K562 (cell line): ENCODE results near the gene ARHGAP31. TPM values are rescaled to one million over a fixed set of nuclear protein-coding genes. Genes with fewer than 3 reads are reported as not detected.

Experiments used
- ATAC-seq: fragments of 200-7000 bp; cut with Tn5 transposase; 3 replicates; pipeline ENCODE4 v1.9.1; 2020; ENCODE audit warnings: moderate library complexity
- BruUV-seq: library from RNA; stranded (reverse); fragments of 400-500 nt; replicated peaks from 2 replicates; lab custom pipeline; 2021; lab: Mats Ljungman, UMichigan
- CTCF ChIA-PET: fragments of 300-600 bp; formaldehyde crosslinking; extraction: SDS; loops from one replicate; lab custom pipeline; 2021; ENCODE audit warnings: low intra/inter-chr PET ratio; lab: Yijun Ruan, JAX
- POLR2A ChIA-PET: fragments of 300-600, 350-650 bp; sonication (Branson Sonifier 250); formaldehyde crosslinking; extraction: SDS; loops from one replicate; lab custom pipeline; 2021; ENCODE audit warnings: antibody characterized with exemption, inconsistent platforms; lab: Yijun Ruan, JAX
- DNase-seq, 4 experiments: peaks; one replicate each; pipeline versions ENCODE4 v3.0.0 to v3.0.0-alpha.2; 2011 to 2018; ENCODE audit warnings: low spot score in 3 of 4, mixed read lengths in 3 of 4; ENCODE audit errors: extremely low read depth in 1 of 4
- FAIRE-seq: peaks from 2 replicates; lab custom pipeline; 2011; peaks lifted over from hg19 to GRCh38; lab: Jason Lieb, UNC
- H2AFZ ChIP-seq: 2 replicates; pipeline ENCODE4 v1.6.0; 2011; ENCODE audit warnings: low read depth, low read length, control low read depth, inconsistent platforms
- H3K27ac ChIP-seq: fragments of 200-600 bp; 3 replicates; pipeline ENCODE4 v1.8.0; 2011; ENCODE audit warnings: low read depth, mild to moderate bottlenecking, control low read depth, inconsistent platforms, low read length, moderate library complexity, mixed read lengths; ENCODE audit errors: extremely low read depth
- H3K27me3 ChIP-seq, 2 experiments: fragments of 300-600 bp in 1 of 2; 2 replicates in 1 of 2; 3 replicates in 1 of 2; pipeline versions ENCODE4 v1.6.0 to v1.8.0; 2011; ENCODE audit warnings: inconsistent platforms in 2 of 2, low read length in 2 of 2, mild to moderate bottlenecking in 1 of 2, mixed read lengths in 1 of 2, moderate library complexity in 1 of 2; ENCODE audit not compliant: control insufficient read depth in 2 of 2, insufficient read depth in 2 of 2
- H3K36me3 ChIP-seq: fragments of 300-600 bp; 3 replicates; pipeline ENCODE4 v1.8.0; 2011; ENCODE audit warnings: mild to moderate bottlenecking, low read length, inconsistent platforms; ENCODE audit not compliant: control insufficient read depth, insufficient read depth
- H3K4me1 ChIP-seq, 2 experiments: fragments of 200-600 bp in 1 of 2; replicated peaks in 1 of 2; 2 replicates in 1 of 2; 3 replicates in 1 of 2; pipeline versions ENCODE4 v1.5.1 to v1.8.0; 2011; ENCODE audit warnings: inconsistent platforms in 2 of 2, low read length in 2 of 2, mild to moderate bottlenecking in 1 of 2, mixed read lengths in 1 of 2, moderate library complexity in 1 of 2; ENCODE audit not compliant: control insufficient read depth in 2 of 2, insufficient read depth in 2 of 2
- H3K4me2 ChIP-seq: 2 replicates; pipeline ENCODE4 v1.6.1; 2011; ENCODE audit warnings: low read length, control low read depth, inconsistent platforms, mixed read lengths; ENCODE audit not compliant: insufficient read depth
- H3K4me3 ChIP-seq: fragments of 200-600 bp; sonication (generic), shearing (Covaris generic); 2 replicates; pipeline ENCODE4 v1.5.1; 2016; ENCODE audit warnings: control low read depth, inconsistent platforms
- H3K79me2 ChIP-seq: fragments of 200-600 bp; 3 replicates; pipeline ENCODE4 v1.8.0; 2011; ENCODE audit warnings: low read length, inconsistent platforms; ENCODE audit not compliant: control insufficient read depth, insufficient read depth
- H3K9ac ChIP-seq, 2 experiments: 2 replicates each; pipeline versions ENCODE4 v1.6.0 to v1.6.1; 2011; ENCODE audit warnings: low read depth in 2 of 2, low read length in 2 of 2, control low read depth in 1 of 2, inconsistent platforms in 1 of 2, mild to moderate bottlenecking in 1 of 2, mixed read lengths in 1 of 2; ENCODE audit not compliant: insufficient read depth in 1 of 2
- H3K9me1 ChIP-seq: one replicate; pipeline ENCODE4 v1.6.0; 2011; ENCODE audit warnings: inconsistent platforms, mild to moderate bottlenecking, low read length, moderate library complexity; ENCODE audit not compliant: control insufficient read depth, insufficient read depth
- H3K9me3 ChIP-seq: replicated peaks from 2 replicates; pipeline ENCODE4 v1.5.1; 2011; ENCODE audit warnings: low read depth, low read length, inconsistent platforms; ENCODE audit not compliant: control insufficient read depth, insufficient read depth
- H4K20me1 ChIP-seq: replicated peaks from 2 replicates; pipeline ENCODE4 v1.6.1; 2011; ENCODE audit warnings: low read length, inconsistent platforms, mixed read lengths; ENCODE audit not compliant: control insufficient read depth, insufficient read depth
- C11orf30 ChIP-seq: fragments of 450-650 bp; IDR thresholded peaks from 2 replicates; pipeline ENCODE4 v1.6.1; 2016; ENCODE audit warnings: low read depth, mild to moderate bottlenecking
- MAFF ChIP-seq: IDR thresholded peaks from 2 replicates; pipeline ENCODE4 v1.6.1; 2012; ENCODE audit warnings: low read length, improper control_type of control experiment
- MAFG ChIP-seq: fragments of 450-650 bp; conservative IDR thresholded peaks from 2 replicates; pipeline ENCODE4 v1.6.1; 2016; ENCODE audit warnings: missing genetic modification characterization, missing compliant biosample characterization
- MAFK ChIP-seq: IDR thresholded peaks from 2 replicates; pipeline ENCODE4 v1.6.1; 2011; ENCODE audit warnings: low read length, improper control_type of control experiment
- MBD2 ChIP-seq: sonication (generic); IDR thresholded peaks from 2 replicates; pipeline ENCODE4 v1.6.1; 2016; ENCODE audit warnings: low read depth, borderline replicate concordance
- NFIX ChIP-seq: fragments of 250-450 bp; sonication (Bioruptor Pico); IDR thresholded peaks from 2 replicates; pipeline ENCODE4 v1.4.0; 2020; ENCODE audit warnings: low read depth, mild to moderate bottlenecking, moderate library complexity
- ZNF316 ChIP-seq: fragments of 450-650 bp; IDR thresholded peaks from 2 replicates; pipeline ENCODE4 v1.6.1; 2016
- ZNF696 ChIP-seq: fragments of 250-450 bp; sonication (Bioruptor Pico); conservative IDR thresholded peaks from 2 replicates; pipeline ENCODE4 v1.4.0; 2020; ENCODE audit warnings: mild to moderate bottlenecking, moderate library complexity
- WGBS: fragments of 100-300 bp; shearing (Covaris generic); methylation state at CpG from one replicate; pipeline ENCODE4 v1.1.6; 2016; ENCODE audit warnings: low coverage, mixed read lengths; ENCODE audit not compliant: insufficient coverage; ENCODE audit errors: missing lambda C conversion rate; 5-methylcytosine and 5-hydroxymethylcytosine counted together
- in situ Hi-C: fragments of 300-500 bp; cut with MboI; formaldehyde crosslinking; loops from 4 replicates; pipeline ENCODE4 v1.15.0; 2018; ENCODE audit warnings: inconsistent platforms, mixed read lengths
- intact Hi-C: fragments of 100-400 bp; cut with micrococcal nuclease; formaldehyde crosslinking; loops from 2 replicates; pipeline ENCODE4 v1.14.2; 2022
- polyA plus RNA-seq, 8 experiments: library from polyadenylated mRNA; depleted of rRNA in 4 of 8; stranded (reverse) in 5 of 8; unstranded in 3 of 8; fragments of >200 nt; fragmentation: Nextera tagmentation in 2 of 8; fragmentation: Illumina TruSeq in 1 of 8; extraction: Ambion mirVana in 2 of 8; extraction: Trizol in 1 of 8; gene quantifications; 2 replicates each; pipeline versions ENCODE4 v1.2.1 to v1.2.3, GENCODE V29; 2011 to 2014; ENCODE audit warnings: inconsistent platforms in 1 of 8, missing spikeins in 1 of 8
- total RNA-seq, 7 experiments: library from RNA; depleted of rRNA in 6 of 7; stranded (reverse); fragments of >200 nt in 6 of 7; fragmentation: Illumina TruSeq in 2 of 7; extraction: Trizol in 2 of 7; gene quantifications; 2 replicates each; pipeline versions ENCODE4 v1.2.1 to v1.2.3, GENCODE V29; 2011 to 2021; ENCODE audit warnings: low replicate concordance in 1 of 7
- TF ChIP-seq, protein P1 (sequence below): conservative IDR thresholded peaks from 2 replicates; pipeline ENCODE4 v1.6.1; 2011; ENCODE audit warnings: low read depth, mild to moderate bottlenecking, low read length; ENCODE audit not compliant: control insufficient read depth

The ARHGAP31 gene
- total and polyA plus RNA-seq, 9 of the 15 experiments (the other 6 are each of a cell fraction or from before 2014, with no cell fraction given): under 0.01 to 0.13 (median 0.06) TPM; not detected in 5

DNA sequence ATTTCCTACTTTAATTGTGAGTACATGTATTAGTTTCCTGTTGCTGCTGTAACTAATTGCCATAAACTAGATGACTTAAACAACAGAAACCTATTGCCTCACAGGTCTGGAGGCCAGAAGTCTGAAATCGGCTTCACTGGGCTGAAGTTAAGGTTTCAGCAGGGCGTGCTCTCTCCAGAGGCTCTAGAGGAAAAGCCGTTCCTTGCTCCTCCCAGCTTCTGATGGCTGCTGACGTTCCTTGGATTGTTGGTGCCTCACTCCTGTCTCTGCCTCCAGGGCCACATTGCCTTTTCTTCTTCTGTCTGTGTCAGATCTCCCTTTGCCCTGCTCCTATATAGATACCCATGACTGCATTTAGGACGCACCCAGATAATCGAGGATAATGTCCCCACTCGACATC is 80.9 kb downstream of the ARHGAP31 start (continued):
- TF ChIP-seq, protein P1, sequence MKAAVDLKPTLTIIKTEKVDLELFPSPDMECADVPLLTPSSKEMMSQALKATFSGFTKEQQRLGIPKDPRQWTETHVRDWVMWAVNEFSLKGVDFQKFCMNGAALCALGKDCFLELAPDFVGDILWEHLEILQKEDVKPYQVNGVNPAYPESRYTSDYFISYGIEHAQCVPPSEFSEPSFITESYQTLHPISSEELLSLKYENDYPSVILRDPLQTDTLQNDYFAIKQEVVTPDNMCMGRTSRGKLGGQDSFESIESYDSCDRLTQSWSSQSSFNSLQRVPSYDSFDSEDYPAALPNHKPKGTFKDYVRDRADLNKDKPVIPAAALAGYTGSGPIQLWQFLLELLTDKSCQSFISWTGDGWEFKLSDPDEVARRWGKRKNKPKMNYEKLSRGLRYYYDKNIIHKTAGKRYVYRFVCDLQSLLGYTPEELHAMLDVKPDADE: no peak
- TF ChIP-seq ZNF696: no peak
- no peak for TF ChIP-seq NFIX (CRISPR knock-in tag)

DNA sequence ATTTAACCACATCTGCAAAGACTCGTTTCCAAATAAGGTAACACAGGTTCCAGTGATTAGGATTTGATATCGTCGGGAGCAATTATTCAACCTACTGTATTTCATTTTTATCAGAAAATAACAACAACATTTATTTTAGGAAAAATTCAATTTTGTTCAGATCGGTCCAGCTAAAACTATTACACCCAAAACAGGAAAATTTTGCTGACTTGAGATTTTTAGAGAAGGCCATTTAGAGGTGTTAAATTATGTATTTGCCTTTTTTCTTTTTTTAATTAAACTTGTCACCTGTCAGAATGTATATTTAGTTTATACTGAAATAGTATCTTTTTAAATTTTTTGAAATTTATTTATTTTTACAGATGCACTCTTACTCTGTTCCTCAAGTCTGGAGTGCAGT is 81.3 kb downstream of the ARHGAP31 start:
- no peaks in the 10 kb centered on the region for H3K9me3 ChIP-seq
- no peaks in the 10 kb centered on the region for H3K4me1 ChIP-seq
- DNase-seq (no peak), FAIRE-seq (no peak), ATAC-seq (no peak)
- H4K20me1 ChIP-seq: no peaks in the 10 kb centered on the region
- in situ Hi-C loops: loop anchor here (10.0 kb wide), 1 partner anchor 491 kb away; no protein-coding TSS in a partner anchor
- 4% methylated on average over 4 of the region's 4 CpGs for WGBS
- no peak overlapping the region for H2AFZ ChIP-seq
- H3K79me2 ChIP-seq: no peaks in the 10 kb centered on the region
- BruUV-seq: no TSS peak
- no peak overlapping the region for H3K4me3 ChIP-seq
- H3K27me3 ChIP-seq: peaks cover 0 to 9% of the 10 kb centered on the region in 2 experiments; a peak in 2 of 5 replicates
- TF ChIP-seq MAFF (peak; percentile 63), MAFG (tag) (peak; percentile 68), C11orf30 (peak; percentile 74), MBD2 (no peak), MAFK (peak; percentile 58; the same call in 1 of the 2 replicates), ZNF316 (peak; percentile 87)
- H3K9me1 ChIP-seq: no peaks in the 10 kb centered on the region
- intact Hi-C loops: no loop called here
- H3K4me2 ChIP-seq: no peak overlapping the region
- no peak overlapping the region for H3K27ac ChIP-seq
- POLR2A ChIA-PET: no interaction called here
- no peaks in the 10 kb centered on the region for H3K36me3 ChIP-seq
- no peak overlapping the region for H3K9ac ChIP-seq
- CTCF ChIA-PET: no interaction called here
